ENCODE results near the gene ZNF214.

ZNF214 gene

GRCh38 chr11:7021318-7021717 lies 1.2 kb upstream of the ZNF214 start:
- no peak for TF ChIP-seq CTCF (IDR thresholded peaks at IDR 0.05; ENCODE audit: insufficient read depth, low read length, missing control alignments)
- ChIA-PET POLR2A (no interaction called here), CTCF (interaction anchor here (1.3 to 2.9 kb wide), 2 partner anchors 210 to 317 kb away, joined by 3 to 15 read pairs; no protein-coding TSS in a partner anchor)
- no peak overlapping the region for H3K4me3 ChIP-seq (ENCODE audit: low read depth, low read length)
- DNase-seq (ENCODE audit: low read depth, low spot score), result no peak

- DNase-seq (ENCODE audit: low read depth, low spot score), result no peak
- no peak for TF ChIP-seq CTCF (IDR thresholded peaks at IDR 0.05; ENCODE audit: insufficient read depth, low read length, missing control alignments)
- ChIA-PET CTCF (interaction anchor here (1.4 to 2.9 kb wide), 3 partner anchors 26 to 262 kb away, joined by 3 to 15 read pairs (median 7); no protein-coding TSS in a partner anchor), POLR2A (interaction anchor here (0.6 kb wide), 1 partner anchor 92 kb away, joined by 3 read pairs; no protein-coding TSS in a partner anchor)
- peak overlapping the region; percentile 84 for H3K4me3 ChIP-seq (ENCODE audit: low read depth, low read length)
Measured at GRCh38 chr11:7019500-7020182, 505 bp downstream of the ZNF214 start.

GRCh38 chr11:7016011-7016410 lies 4.1 kb downstream of the ZNF214 start:
- ChIA-PET POLR2A (no interaction called here), CTCF (no interaction called here)
- no peak for TF ChIP-seq CTCF (IDR thresholded peaks at IDR 0.05; ENCODE audit: insufficient read depth, low read length, missing control alignments)
- no peak overlapping the region for H3K4me3 ChIP-seq (ENCODE audit: low read depth, low read length)
- DNase-seq (ENCODE audit: low read depth, low spot score), result no peak

- ChIA-PET CTCF (no interaction called here), POLR2A (no interaction called here)
- no peak for DNase-seq (ENCODE audit: low read depth, low spot score)
- H3K4me3 ChIP-seq (ENCODE audit: low read depth, low read length), result no peak overlapping the region
- TF ChIP-seq CTCF (IDR thresholded peaks at IDR 0.05; ENCODE audit: insufficient read depth, low read length, missing control alignments), result no peak
Measured at GRCh38 chr11:7014118-7014517, 6.0 kb downstream of the ZNF214 start.

- ChIA-PET CTCF (no interaction called here), POLR2A (no interaction called here)
- TF ChIP-seq CTCF (IDR thresholded peaks at IDR 0.05; ENCODE audit: insufficient read depth, low read length, missing control alignments), result no peak
- DNase-seq (ENCODE audit: low read depth, low spot score), result no peak
- peak overlapping the region; percentile 1; the same call in 1 of the 2 replicates for H3K4me3 ChIP-seq (ENCODE audit: low read depth, low read length)
Measured at GRCh38 chr11:7004482-7004881, 15.7 kb downstream of the ZNF214 start.

GRCh38 chr11:6995703-6996102 lies 24.4 kb downstream of the ZNF214 start:
- CTCF ChIA-PET, result interaction anchor here (4.5 kb wide), 1 partner anchor 184 kb away, joined by 21 read pairs; no protein-coding TSS in a partner anchor
- TF ChIP-seq CTCF (IDR thresholded peaks at IDR 0.05; ENCODE audit: insufficient read depth, low read length, missing control alignments), result no peak

More at GRCh38 chr11:6995703-6996102, 24.4 kb downstream of the ZNF214 start:
- no peak for DNase-seq (ENCODE audit: low read depth, low spot score)
- POLR2A ChIA-PET, result no interaction called here
- H3K4me3 ChIP-seq (ENCODE audit: low read depth, low read length), result no peak overlapping the region

Measured in AG04449 (cell line).